ENCODE data around the gene UBN2. TPM values are rescaled to one million over a fixed set of nuclear protein-coding genes. Genes with fewer than 3 reads are reported as not detected.

The UBN2 gene
- total RNA-seq, 4 donors from 2014 or later: 21.7 to 34.1 (median 22.5) TPM

GRCh38 chr7:139355320-139355719 is 124.3 kb downstream of the UBN2 start:
- no peak overlapping the region for H3K4me3 ChIP-seq (ENCODE audit: low read depth, poor library complexity, severe bottlenecking)
- TF ChIP-seq CTCF (IDR thresholded peaks at IDR 0.05) (no peak), POLR2A (IDR thresholded peaks at IDR 0.05) (no peak)
- WGBS, 2 donors: 92 to 97% methylated on average over 1 of the region's 1 CpG
- DNase-seq (ENCODE audit: low spot score in 2 of 2): no peak
- intact Hi-C loops (cut with DNase I; ENCODE audit: low total_unique reads): no loop called here

Other genes starting within 250 kb of the UBN2 start
- 1 to 10 TPM in 2 of 4 donors, under 1 TPM in 2; 0.27 to 2.8 (median 0.78) TPM for gene KIAA1549, start 249.8 kb upstream of the UBN2 start, total RNA-seq
- gene ZC3HAV1L, start 195.2 kb upstream of the UBN2 start, total RNA-seq: 10 to 100 TPM; 16.2 to 47.4 (median 30.6) TPM
- 10 to 100 TPM; 15.4 to 25.8 (median 22.9) TPM for gene ZC3HAV1, start 121.5 kb upstream of the UBN2 start, total RNA-seq
- gene FMC1, start 110.1 kb downstream of the UBN2 start, total RNA-seq: 10 to 100 TPM in 2 of 4 donors, 1 to 10 TPM in 2; 3.9 to 12.3 (median 8.0) TPM
- gene LUC7L2, start 128.7 kb downstream of the UBN2 start, total RNA-seq: 10 to 100 TPM; 48.7 to 71.7 (median 56.8) TPM

Data from lower leg skin (tissue), 4 donors.